Activated CD8-positive, alpha-beta memory T cell treated with anti-CD3 and anti-CD28 coated beads, Interleukin-2, amount 50 U/mL, for 1 hour (primary cell): ENCODE results near the gene TNNC2.
"Not testable (repeated sequence)": the region's sequence is repeated elsewhere in the genome, so short reads cannot be mapped to it uniquely, and the experiment has no call there.

Source experiments
- DNase-seq: peaks from one replicate; pipeline ENCODE4 v3.0.0-alpha.2; 2020; ENCODE audit errors: extremely low read depth

Gene TNNC2

GRCh38 chr20:45827030-45827652, at the start of gene TNNC2:
TNNC2 (minus strand) TSS chr20:45827312; CDS start chr20:45827248, 64 bp downstream.
- DNase-seq: no peak

GRCh38 chr20:45874576-45874975, 47.5 kb upstream of the TNNC2 start:
- DNase-seq: no peak

GRCh38 chr20:45874104-45874481, 47.0 kb upstream of the TNNC2 start:
- not testable (repeated sequence) for DNase-seq

- no peak for DNase-seq
These were observed 46.4 kb upstream of the TNNC2 start for GRCh38 chr20:45873409-45874103.

GRCh38 chr20:45872626-45873025, 45.5 kb upstream of the TNNC2 start:
- no peak for DNase-seq

- no peak for DNase-seq
These were observed 40.7 kb upstream of the TNNC2 start for GRCh38 chr20:45867819-45868176.

GRCh38 chr20:45867136-45867818, 40.2 kb upstream of the TNNC2 start:
- DNase-seq: no peak

GRCh38 chr20:45866454-45866853, 39.3 kb upstream of the TNNC2 start:
- no peak for DNase-seq

GRCh38 chr20:45863543-45864470, 36.7 kb upstream of the TNNC2 start:
- no peak for DNase-seq

GRCh38 chr20:45861221-45862075, 34.3 kb upstream of the TNNC2 start:
- DNase-seq: no peak

GRCh38 chr20:45860560-45861220, 33.6 kb upstream of the TNNC2 start:
- no peak for DNase-seq

- no peak for DNase-seq
These were observed 32.8 kb upstream of the TNNC2 start for GRCh38 chr20:45859916-45860315.

GRCh38 chr20:45857882-45858216, 30.7 kb upstream of the TNNC2 start:
- DNase-seq: no peak

- DNase-seq: peak; percentile 97
These were observed 30.2 kb upstream of the TNNC2 start, which contains the start of the genes ACOT8 and ZSWIM3 for GRCh38 chr20:45857114-45857881. ACOT8 (minus strand) TSS chr20:45857392; CDS start chr20:45857315, 77 bp downstream. ZSWIM3 (plus strand) TSS chr20:45857614; CDS start chr20:45857826, 212 bp downstream.

- DNase-seq: no peak
These were observed 26.4 kb upstream of the TNNC2 start for GRCh38 chr20:45853484-45853883.

- no peak for DNase-seq
These were observed 25.2 kb upstream of the TNNC2 start for GRCh38 chr20:45852326-45852725.

- no peak for DNase-seq
These were observed 24.4 kb upstream of the TNNC2 start for GRCh38 chr20:45851501-45851900.

GRCh38 chr20:45850926-45851325, 23.8 kb upstream of the TNNC2 start:
- DNase-seq: no peak

GRCh38 chr20:45850238-45850637, 23.1 kb upstream of the TNNC2 start:
- no peak for DNase-seq
